ENCODE measurements around the gene CLEC17A. TPM values are rescaled to one million over a fixed set of nuclear protein-coding genes. Genes with fewer than 3 reads are reported as not detected.
"Not testable (repeated sequence)": the region's sequence is repeated elsewhere in the genome, so short reads cannot be mapped to it uniquely, and the experiment has no call there.

Gene CLEC17A
- total RNA-seq, 2 experiments from 2014 or later, result not detected

DNA sequence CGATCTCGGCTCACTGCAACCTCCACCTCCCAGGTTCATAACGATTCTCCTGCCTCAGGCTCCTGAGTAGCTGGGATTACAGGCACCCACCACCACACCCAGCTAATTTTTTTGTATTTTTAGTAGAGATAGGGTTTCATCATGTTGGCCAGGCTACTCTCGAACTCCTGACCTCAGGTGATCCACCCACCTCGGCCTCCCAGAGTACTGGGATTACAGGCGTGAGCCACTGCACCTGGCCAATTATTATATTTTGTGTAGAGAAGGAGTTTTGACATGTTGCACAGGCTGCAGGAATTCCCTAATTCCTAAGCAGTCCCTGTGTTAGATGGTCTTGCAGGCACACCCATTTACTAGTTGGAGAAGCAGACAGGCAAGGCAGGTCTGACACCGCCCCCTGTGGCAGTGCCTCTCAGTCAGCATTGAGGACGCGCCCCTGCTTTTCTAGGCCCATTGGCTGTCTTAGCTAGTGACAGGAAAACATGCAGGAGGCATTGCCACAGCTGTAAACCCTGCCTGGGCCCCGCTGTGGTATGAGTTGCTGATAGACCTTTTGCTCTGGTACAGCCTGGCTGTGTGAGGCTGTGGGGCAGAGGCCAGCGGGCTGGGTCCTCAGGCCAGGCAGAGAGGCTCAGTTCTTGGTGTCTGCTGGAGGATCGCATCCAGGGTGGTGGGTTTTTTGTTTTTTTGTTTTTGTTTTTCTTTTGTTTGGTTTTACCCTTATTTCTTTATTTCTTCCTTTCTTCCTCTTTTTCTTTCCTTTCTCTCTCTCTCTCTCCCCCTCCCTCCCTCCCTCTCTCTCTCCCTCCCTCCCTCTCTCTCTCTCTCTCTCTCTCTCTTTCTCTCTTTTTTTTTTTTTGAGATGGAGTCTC is 31.5 kb upstream of the CLEC17A start:
- H3K9me3 Mint-ChIP-seq (ENCODE audit: insufficient read depth); H3K27me3 Mint-ChIP-seq (ENCODE audit: low read depth); H3K4me3 Mint-ChIP-seq: not testable (repeated sequence)
- ChIA-PET POLR2A (interaction anchor here (0.6 to 2.2 kb wide), 4 partner anchors 16 to 64 kb away, joined by 3 to 10 read pairs (median 4); partner anchors contain the start of gene DNAJB1), CTCF (interaction anchor here (0.6 to 2.8 kb wide), 16 partner anchors 9 to 139 kb away, joined by 3 to 33 read pairs (median 6); partner anchors contain the start of genes DNAJB1, GIPC1, NDUFB7 and TECR)
- H3K4me1 Mint-ChIP-seq (ENCODE audit: low read depth), result peaks cover 41% of the 10 kb centered on the region
- peaks cover 17% of the 10 kb centered on the region for H3K36me3 Mint-ChIP-seq (ENCODE audit: low read depth)
- peak overlapping the region; percentile 84 for H3K27ac Mint-ChIP-seq
- ATAC-seq, result peak; percentile 98
- DNase-seq, result peak; percentile 88

DNA sequence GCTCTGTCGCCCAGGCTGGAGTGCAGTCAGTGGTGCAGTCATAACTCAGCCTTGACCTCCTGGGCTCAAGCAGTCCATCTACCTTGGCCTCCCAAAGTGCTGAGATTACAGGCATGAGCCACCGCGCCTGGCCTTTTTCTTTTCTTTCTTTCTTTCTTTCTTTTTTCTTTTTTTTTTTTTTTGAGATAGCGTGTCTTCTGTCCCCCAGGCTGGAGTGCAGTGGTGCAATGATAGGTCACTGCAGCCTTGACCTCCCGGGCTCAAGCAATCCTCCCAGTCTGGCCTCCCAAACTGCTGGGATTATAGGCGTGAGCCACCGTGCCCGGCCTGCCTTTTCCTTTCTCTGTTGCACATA is 30.9 kb upstream of the CLEC17A start:
- CTCF ChIA-PET, result interaction anchor here (0.6 to 2.8 kb wide), 16 partner anchors 9 to 138 kb away, joined by 3 to 33 read pairs (median 6); partner anchors contain the start of genes DNAJB1, GIPC1, NDUFB7 and TECR
- H3K27ac Mint-ChIP-seq, result peak overlapping the region; percentile 79
- H3K4me1 Mint-ChIP-seq (ENCODE audit: low read depth), result peaks cover 46% of the 10 kb centered on the region
- DNase-seq; ATAC-seq; H3K9me3 Mint-ChIP-seq (ENCODE audit: insufficient read depth); H3K27me3 Mint-ChIP-seq (ENCODE audit: low read depth); H3K4me3 Mint-ChIP-seq: not testable (repeated sequence)
- H3K36me3 Mint-ChIP-seq (ENCODE audit: low read depth), result peaks cover 17% of the 10 kb centered on the region
- POLR2A ChIA-PET, result interaction anchor here (0.6 to 2.2 kb wide), 3 partner anchors 15 to 65 kb away, joined by 3 to 10 read pairs (median 4); partner anchors contain the start of gene DNAJB1

DNA sequence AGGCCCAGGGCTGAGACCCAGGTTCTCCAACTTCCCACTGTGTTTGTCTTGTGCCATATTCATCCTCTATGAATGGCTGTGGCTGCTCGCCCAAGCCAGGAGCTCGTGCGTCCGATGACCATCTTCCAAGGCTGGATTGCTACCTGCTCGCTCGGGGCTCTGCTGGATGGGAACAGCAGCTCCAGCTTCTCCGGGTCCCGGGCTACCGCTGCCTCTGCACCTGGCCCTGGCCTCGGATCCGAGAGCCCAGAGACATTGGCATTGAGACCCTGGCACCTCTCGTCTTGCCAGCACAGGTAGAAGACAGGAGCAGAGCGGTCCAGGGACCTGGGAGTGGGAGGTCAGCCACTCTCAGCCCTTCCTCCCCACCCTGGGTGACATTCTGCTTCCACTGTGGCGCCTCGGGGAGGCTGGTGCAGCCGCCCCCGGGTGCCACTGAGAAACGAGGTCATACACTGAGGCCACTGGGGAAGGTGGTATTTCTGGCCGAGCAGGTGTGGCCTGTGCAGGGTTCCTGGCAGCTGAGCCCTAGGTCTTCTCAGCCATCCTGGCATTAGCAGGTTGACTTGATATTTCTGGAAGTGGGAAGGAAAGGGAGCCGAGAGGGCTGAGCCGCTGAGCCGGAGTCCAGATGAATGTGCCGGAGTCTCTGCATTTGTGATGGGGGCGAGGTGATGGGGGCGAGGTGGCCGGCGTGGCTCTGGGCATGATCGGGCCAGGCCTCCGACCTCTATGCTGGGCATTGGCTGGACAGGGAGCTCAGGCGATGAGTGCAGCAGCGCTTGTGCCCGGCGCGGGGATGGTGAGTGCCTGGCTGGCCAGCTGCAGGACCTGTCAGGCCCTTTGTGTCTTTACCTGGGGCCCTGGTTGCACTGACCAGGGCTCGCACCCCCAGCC is 29.6 kb upstream of the CLEC17A start:
- Mint-ChIP-seq H3K36me3 (ENCODE audit: low read depth) (peaks cover 15% of the 10 kb centered on the region), H3K9me3 (ENCODE audit: insufficient read depth) (no peaks in the 10 kb centered on the region), H3K4me1 (ENCODE audit: low read depth) (peaks cover 46% of the 10 kb centered on the region), H3K4me3 (no peak overlapping the region), H3K27me3 (ENCODE audit: low read depth) (no peaks in the 10 kb centered on the region), H3K27ac (no peak overlapping the region)
- ChIA-PET CTCF (interaction anchor here (0.9 to 1.5 kb wide), 3 partner anchors 18 to 73 kb away, joined by 3 read pairs; no protein-coding TSS in a partner anchor), POLR2A (interaction anchor here (1.0 to 1.1 kb wide), 2 partner anchors 8 to 38 kb away, joined by 3 read pairs; no protein-coding TSS in a partner anchor)
- DNase-seq (no peak), ATAC-seq (no peak)

DNA sequence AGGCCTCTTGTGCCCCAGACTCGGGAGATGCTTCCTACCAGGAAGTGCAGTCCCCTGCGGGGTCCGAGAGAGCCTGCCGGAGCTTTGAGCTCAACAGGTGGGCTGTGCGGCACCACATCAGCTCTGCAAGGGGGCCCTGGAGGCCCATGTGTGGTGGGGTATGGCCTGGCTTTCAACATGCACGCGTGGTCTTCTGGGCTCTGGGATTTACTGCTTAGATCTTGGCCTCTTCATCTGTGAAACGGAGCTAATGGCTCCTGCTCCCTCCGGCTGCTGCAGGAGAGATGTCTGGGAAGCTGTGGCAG is 29.0 kb upstream of the CLEC17A start:
- ChIA-PET POLR2A (interaction anchor here (1.0 to 1.1 kb wide), 2 partner anchors 9 to 38 kb away, joined by 3 read pairs; no protein-coding TSS in a partner anchor), CTCF (interaction anchor here (0.9 to 1.5 kb wide), 4 partner anchors 17 to 74 kb away, joined by 3 to 5 read pairs (median 3); no protein-coding TSS in a partner anchor)
- Mint-ChIP-seq H3K9me3 (ENCODE audit: insufficient read depth) (no peaks in the 10 kb centered on the region), H3K36me3 (ENCODE audit: low read depth) (peaks cover 10% of the 10 kb centered on the region), H3K27ac (no peak overlapping the region), H3K4me3 (no peak overlapping the region), H3K4me1 (ENCODE audit: low read depth) (peaks cover 46% of the 10 kb centered on the region), H3K27me3 (ENCODE audit: low read depth) (no peaks in the 10 kb centered on the region)
- ATAC-seq (no peak), DNase-seq (no peak)

DNA sequence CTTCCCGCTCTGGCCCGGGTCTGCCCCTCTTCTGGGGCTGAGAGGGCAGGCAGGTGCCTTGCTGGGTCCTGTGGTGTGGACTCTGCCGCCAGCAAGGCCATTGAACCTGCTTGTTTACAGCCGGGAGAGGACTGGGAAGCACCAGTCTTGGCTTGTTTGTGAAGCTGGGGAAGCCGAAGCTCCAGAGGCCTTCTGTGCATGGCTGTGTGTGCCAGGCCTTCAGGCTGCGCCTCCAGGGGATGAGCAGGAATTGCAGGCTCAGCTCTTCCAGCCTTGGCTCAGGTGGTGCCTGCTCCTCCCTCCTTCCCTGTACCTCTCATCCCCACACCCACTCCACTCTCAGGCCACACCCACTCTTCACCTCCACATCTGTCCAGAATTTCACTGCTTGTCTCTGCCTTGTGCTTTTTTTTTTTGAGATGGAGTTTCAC is 28.5 kb upstream of the CLEC17A start:
- ChIA-PET CTCF (interaction anchor here (0.6 to 1.5 kb wide), 6 partner anchors 17 to 871 kb away, joined by 3 to 5 read pairs (median 3); no protein-coding TSS in a partner anchor), POLR2A (interaction anchor here (1.0 to 1.1 kb wide), 2 partner anchors 9 to 39 kb away, joined by 3 read pairs; no protein-coding TSS in a partner anchor)
- Mint-ChIP-seq H3K4me1 (ENCODE audit: low read depth) (peaks cover 46% of the 10 kb centered on the region), H3K9me3 (ENCODE audit: insufficient read depth) (no peaks in the 10 kb centered on the region), H3K36me3 (ENCODE audit: low read depth) (peaks cover 10% of the 10 kb centered on the region), H3K27ac (peak overlapping the region; percentile 43), H3K4me3 (no peak overlapping the region), H3K27me3 (ENCODE audit: low read depth) (no peaks in the 10 kb centered on the region)
- ATAC-seq (no peak), DNase-seq (no peak)

DNA sequence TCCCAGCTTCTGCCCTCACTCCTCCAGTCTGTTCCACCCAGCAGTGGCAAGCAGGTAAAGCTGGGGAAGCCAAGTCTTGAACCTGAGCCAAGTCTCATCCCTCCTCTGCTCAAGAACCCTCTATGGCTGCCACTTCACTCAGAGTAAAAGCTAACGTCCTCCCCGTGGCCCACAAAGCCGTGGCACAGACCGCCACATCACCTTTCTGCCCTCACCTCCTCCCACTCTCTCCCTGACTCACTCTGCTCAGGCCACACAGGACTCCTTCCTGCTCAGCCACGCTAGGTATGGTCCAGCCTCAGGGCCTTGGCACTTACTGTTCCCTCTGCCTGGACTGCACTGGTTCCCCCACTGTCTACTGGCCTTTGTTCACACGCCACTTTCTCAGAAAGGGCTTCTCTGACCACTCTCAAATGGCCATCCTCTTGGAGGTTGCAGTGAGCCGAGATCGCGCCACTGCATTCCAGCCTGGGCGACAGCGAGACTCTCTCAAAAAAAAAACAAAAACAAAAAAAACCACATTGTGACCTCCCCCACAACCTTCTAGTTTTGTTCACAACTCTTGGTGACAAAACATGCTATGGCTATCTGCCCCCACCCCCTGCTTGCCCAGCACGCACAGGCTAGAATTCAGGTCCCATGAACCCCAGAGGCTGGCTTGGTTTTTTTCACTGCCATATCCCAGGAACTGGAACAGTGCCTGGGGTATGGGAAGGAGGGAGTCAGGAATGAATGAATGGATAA is 26.8 kb upstream of the CLEC17A start:
- H3K4me1 Mint-ChIP-seq (ENCODE audit: low read depth), result peaks cover 45% of the 10 kb centered on the region
- POLR2A ChIA-PET, result interaction anchor here (1.5 kb wide), 1 partner anchor 32 kb away, joined by 3 read pairs; no protein-coding TSS in a partner anchor
- ATAC-seq, result peak; percentile 12
- CTCF ChIA-PET, result interaction anchor here (0.7 to 2.8 kb wide), 20 partner anchors 9 to 136 kb away, joined by 3 to 22 read pairs (median 4); partner anchors contain the start of genes GIPC1, NDUFB7, TECR and ZNF333
- DNase-seq, result no peak
- no peak overlapping the region for H3K4me3 Mint-ChIP-seq
- H3K27ac Mint-ChIP-seq, result peak overlapping the region; percentile 22
- no peaks in the 10 kb centered on the region for H3K9me3 Mint-ChIP-seq (ENCODE audit: insufficient read depth)
- H3K27me3 Mint-ChIP-seq (ENCODE audit: low read depth), result no peaks in the 10 kb centered on the region
- peaks cover 6% of the 10 kb centered on the region for H3K36me3 Mint-ChIP-seq (ENCODE audit: low read depth)

DNA sequence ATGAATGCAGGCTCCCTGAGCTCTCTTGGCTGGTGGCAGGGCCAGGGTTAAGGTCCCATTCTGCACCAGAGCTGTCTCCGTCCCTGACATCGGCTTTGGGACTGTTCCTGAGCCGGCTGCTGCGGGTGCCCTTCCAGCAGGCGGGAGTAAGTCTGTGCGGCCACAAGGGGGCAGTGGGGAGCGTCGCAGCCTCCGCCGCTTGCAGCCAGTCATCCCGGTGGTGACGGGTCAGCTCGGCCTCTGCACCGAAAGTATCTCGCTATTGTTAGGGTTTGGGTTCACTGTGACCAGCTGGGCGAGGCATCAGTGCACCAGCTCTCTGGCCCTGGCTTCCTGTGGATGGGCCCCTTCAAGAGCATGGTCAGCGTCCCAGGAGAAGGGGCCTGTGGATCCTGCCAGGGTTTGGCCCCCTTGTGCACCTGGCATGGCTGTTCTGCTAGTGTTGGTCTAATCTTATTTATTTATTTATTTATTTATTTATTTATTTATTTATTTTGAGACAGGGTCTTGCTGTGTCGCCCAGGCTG is 26.2 kb upstream of the CLEC17A start:
- no peaks in the 10 kb centered on the region for H3K9me3 Mint-ChIP-seq (ENCODE audit: insufficient read depth)
- DNase-seq (peak; percentile 77), ATAC-seq (peak; percentile 79)
- peak overlapping the region; percentile 69 for H3K27ac Mint-ChIP-seq
- peaks cover 6% of the 10 kb centered on the region for H3K36me3 Mint-ChIP-seq (ENCODE audit: low read depth)
- H3K4me3 Mint-ChIP-seq, result no peak overlapping the region
- CTCF ChIA-PET, result interaction anchor here (0.7 to 2.8 kb wide), 18 partner anchors 10 to 136 kb away, joined by 3 to 22 read pairs (median 4); partner anchors contain the start of genes GIPC1, NDUFB7, TECR and ZNF333
- POLR2A ChIA-PET, result interaction anchor here (1.5 kb wide), 1 partner anchor 32 kb away, joined by 3 read pairs; no protein-coding TSS in a partner anchor
- no peaks in the 10 kb centered on the region for H3K27me3 Mint-ChIP-seq (ENCODE audit: low read depth)
- peaks cover 39% of the 10 kb centered on the region for H3K4me1 Mint-ChIP-seq (ENCODE audit: low read depth)

DNA sequence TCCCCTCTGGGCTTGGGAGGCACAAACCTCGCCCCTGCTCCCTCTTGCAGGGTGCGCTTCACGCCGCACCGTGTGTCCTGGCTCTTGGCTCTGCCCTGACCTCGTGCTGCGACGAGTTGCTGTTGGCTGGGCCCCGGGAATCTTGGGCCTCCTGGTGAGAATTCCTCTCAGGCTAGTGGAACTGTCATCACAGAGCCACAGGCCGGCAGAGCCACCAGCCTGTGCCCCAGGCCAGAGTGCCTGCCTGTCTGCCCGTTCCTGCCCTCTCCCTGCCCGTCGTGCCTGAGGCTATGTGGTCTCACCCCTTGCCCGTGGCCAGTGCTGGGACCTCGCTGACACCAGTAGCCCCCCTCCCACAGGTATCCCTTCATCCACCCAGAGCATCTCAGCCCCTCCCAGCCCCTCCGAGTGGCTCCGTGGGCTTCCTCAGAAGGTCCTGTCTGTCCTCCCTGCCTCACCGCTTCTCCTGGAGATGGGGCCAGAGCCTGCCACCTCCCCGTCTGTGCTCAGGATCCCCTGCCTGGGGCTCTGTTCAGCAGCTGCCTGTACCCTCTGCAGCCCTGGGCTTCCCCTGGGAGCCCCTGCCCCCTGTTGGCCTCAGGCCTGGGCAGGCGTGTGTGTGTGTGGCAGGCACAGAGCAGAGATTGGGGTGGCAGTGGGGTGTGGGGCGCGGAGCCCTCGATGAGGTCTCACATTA is 24.4 kb upstream of the CLEC17A start:
- H3K9me3 Mint-ChIP-seq (ENCODE audit: insufficient read depth), result no peaks in the 10 kb centered on the region
- H3K27me3 Mint-ChIP-seq (ENCODE audit: low read depth), result no peaks in the 10 kb centered on the region
- H3K4me3 Mint-ChIP-seq, result no peak overlapping the region
- no peak overlapping the region for H3K27ac Mint-ChIP-seq
- DNase-seq (no peak), ATAC-seq (no peak)
- peaks cover 26% of the 10 kb centered on the region for H3K4me1 Mint-ChIP-seq (ENCODE audit: low read depth)
- POLR2A ChIA-PET, result no interaction called here
- CTCF ChIA-PET, result no interaction called here
- peaks cover 5% of the 10 kb centered on the region for H3K36me3 Mint-ChIP-seq (ENCODE audit: low read depth)

DNA sequence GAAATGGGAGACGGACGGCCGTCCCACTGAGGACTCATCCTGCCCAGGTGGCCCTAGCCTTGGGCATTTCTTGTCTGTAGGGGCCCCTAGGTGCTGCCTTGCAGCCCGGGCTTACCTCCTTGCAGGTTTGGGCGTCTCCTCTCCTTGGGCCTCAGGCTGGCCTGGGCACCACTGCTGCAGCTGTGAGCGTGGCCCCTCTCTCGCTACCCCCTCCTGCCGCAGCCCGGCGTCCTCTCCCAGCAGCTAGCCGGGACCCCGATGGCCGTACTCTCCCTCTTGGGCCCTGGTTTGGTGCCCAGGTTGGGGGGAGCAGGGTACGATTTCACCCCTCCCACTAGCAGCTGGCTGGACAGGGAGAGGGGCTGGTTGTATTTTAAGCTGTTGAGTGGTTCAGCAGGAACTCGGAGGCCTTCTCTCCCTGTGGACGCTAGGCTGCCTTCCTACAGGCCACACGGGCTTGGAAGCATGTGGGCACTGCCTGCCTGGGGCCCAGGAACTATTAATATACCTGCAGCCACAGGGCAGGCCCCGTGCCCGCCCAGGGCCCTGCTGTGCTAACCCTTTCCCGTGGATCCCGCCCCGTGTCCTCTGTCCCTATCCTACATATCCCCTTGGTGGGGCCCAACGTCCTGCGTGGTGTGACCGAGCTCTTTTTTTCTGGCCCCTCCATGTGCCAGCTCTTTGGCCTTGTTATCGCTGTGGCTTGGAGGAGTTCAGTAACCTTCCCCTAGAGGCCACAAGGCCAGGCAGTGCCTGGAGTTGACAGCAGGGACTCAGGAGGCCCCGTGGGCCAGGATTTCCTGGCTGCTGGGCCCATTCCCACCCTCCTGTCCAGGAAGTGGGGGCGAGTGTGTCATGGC is 22.7 kb upstream of the CLEC17A start:
- ATAC-seq (no peak), DNase-seq (no peak)
- Mint-ChIP-seq H3K27ac (peak overlapping the region; percentile 46), H3K4me3 (no peak overlapping the region), H3K9me3 (ENCODE audit: insufficient read depth) (no peaks in the 10 kb centered on the region), H3K36me3 (ENCODE audit: low read depth) (peaks cover 9% of the 10 kb centered on the region), H3K27me3 (ENCODE audit: low read depth) (no peaks in the 10 kb centered on the region), H3K4me1 (ENCODE audit: low read depth) (peaks cover 26% of the 10 kb centered on the region)
- POLR2A ChIA-PET, result no interaction called here
- CTCF ChIA-PET, result no interaction called here

DNA sequence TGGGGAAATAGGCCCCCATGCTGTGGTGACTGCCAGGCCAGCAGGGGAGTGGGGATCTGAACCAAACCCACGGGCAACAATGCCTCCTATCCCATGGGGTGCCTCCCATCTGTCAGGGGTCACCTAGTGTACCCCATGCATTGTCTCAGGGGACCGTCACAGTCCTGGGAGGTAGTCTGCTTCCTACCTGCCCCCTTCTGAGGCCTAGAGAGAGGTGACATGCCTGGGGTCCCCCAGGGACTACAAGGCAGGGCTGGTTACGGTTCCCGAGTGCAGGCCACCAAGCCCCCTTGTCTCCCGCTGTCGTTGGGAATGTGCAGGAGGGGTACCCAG is 22.1 kb upstream of the CLEC17A start:
- H3K4me3 Mint-ChIP-seq, result no peak overlapping the region
- ATAC-seq (no peak), DNase-seq (no peak)
- ChIA-PET CTCF (no interaction called here), POLR2A (no interaction called here)
- H3K36me3 Mint-ChIP-seq (ENCODE audit: low read depth), result peaks cover 11% of the 10 kb centered on the region
- no peaks in the 10 kb centered on the region for H3K27me3 Mint-ChIP-seq (ENCODE audit: low read depth)
- H3K9me3 Mint-ChIP-seq (ENCODE audit: insufficient read depth), result no peaks in the 10 kb centered on the region
- H3K4me1 Mint-ChIP-seq (ENCODE audit: low read depth), result peaks cover 28% of the 10 kb centered on the region
- H3K27ac Mint-ChIP-seq, result peak overlapping the region; percentile 46
